HFFc6 (cell line): Measurements from ENCODE around the gene ANKIB1. TPM values are rescaled to one million over a fixed set of nuclear protein-coding genes. Genes with fewer than 3 reads are reported as not detected.

Experiments used
- DNase-seq: peaks from one replicate; pipeline ENCODE4 v3.0.0-alpha.2; 2018
- H3K27ac Mint-ChIP-seq: 2 replicates; pipeline ENCODE4 v1.8.0; 2020; ENCODE audit warnings: mild to moderate bottlenecking, mixed read lengths
- H3K27me3 Mint-ChIP-seq: 2 replicates; pipeline ENCODE4 v1.8.0; 2021; ENCODE audit warnings: mild to moderate bottlenecking, moderate library complexity, mixed read lengths; ENCODE audit not compliant: insufficient read depth
- H3K36me3 Mint-ChIP-seq: 2 replicates; pipeline ENCODE4 v1.8.0; 2021; ENCODE audit warnings: low read depth, mixed read lengths
- H3K4me1 Mint-ChIP-seq: 2 replicates; pipeline ENCODE4 v1.8.0; 2020; ENCODE audit warnings: low read depth, mixed read lengths
- H3K4me3 Mint-ChIP-seq: 2 replicates; pipeline ENCODE4 v1.8.0; 2020; ENCODE audit warnings: mild to moderate bottlenecking, moderate library complexity, mixed read lengths
- H3K9me3 Mint-ChIP-seq: 2 replicates; pipeline ENCODE4 v1.8.0; 2020; ENCODE audit warnings: mild to moderate bottlenecking, mixed read lengths
- CTCF ChIP-seq: fragments of 200-600 bp; sonication (generic); IDR thresholded peaks from 2 replicates; pipeline ENCODE4 v1.5.0; 2021; ENCODE audit warnings: antibody characterized with exemption, mild to moderate bottlenecking
- total RNA-seq, 6 experiments: library from RNA; stranded (reverse); fragmentation: NEBNext Ultra II Directional; extraction: Animal tissue kit (Norgen Biotek cat#: 25700); gene quantifications; 2 replicates in 1 of 6; 3 replicates in 5 of 6; pipeline ENCODE4 v1.2.3, GENCODE V29; 2021

The ANKIB1 gene
- total RNA-seq, 6 experiments from 2014 or later, result 52.7 to 68.4 (median 63.8) TPM

- Mint-ChIP-seq H3K9me3 (no peaks in the 10 kb centered on the region), H3K27ac (no peak overlapping the region), H3K4me1 (peaks cover 22% of the 10 kb centered on the region), H3K36me3 (peaks cover 11% of the 10 kb centered on the region; the same call in 1 of the 2 replicates), H3K27me3 (no peaks in the 10 kb centered on the region), H3K4me3 (no peak overlapping the region)
- no peak for DNase-seq
- TF ChIP-seq CTCF, result no peak
Measured at GRCh38 chr7:92304406-92304893, 58.7 kb downstream of the ANKIB1 start.

GRCh38 chr7:92306153-92306552, 60.4 kb downstream of the ANKIB1 start:
- H3K27me3 Mint-ChIP-seq, result no peaks in the 10 kb centered on the region
- TF ChIP-seq CTCF, result no peak
- no peak overlapping the region for H3K27ac Mint-ChIP-seq
- H3K4me1 Mint-ChIP-seq, result peaks cover 22% of the 10 kb centered on the region
- no peak overlapping the region for H3K4me3 Mint-ChIP-seq
- peaks cover 4% of the 10 kb centered on the region; the same call in 1 of the 2 replicates for H3K36me3 Mint-ChIP-seq
- peak; percentile 6 for DNase-seq
- no peaks in the 10 kb centered on the region for H3K9me3 Mint-ChIP-seq

DNA sequence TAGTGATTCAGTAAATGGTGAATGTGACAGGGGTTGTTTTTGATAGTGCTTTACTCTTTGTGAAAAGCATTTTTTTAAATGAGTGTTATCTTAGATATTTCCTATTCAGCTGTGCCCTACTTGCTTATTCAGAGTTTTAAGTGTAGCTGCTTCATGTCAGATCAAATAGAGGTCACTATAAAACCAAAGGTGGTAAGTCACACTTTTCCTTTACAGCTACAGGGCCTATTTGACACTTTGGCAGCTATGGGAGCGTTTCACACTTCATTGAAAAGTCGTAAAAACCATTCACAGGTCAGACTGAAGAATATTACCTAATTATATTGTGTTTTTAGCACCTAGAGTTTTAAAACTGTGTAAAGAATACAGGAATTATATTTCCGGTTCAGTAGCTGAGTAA, 67.3 kb downstream of the ANKIB1 start:
- Mint-ChIP-seq H3K4me3 (no peak overlapping the region), H3K9me3 (no peaks in the 10 kb centered on the region), H3K27me3 (0 out of 2 replicates have a peak, but pooled peaks cover 2% of the 10 kb centered on the region), H3K36me3 (no peaks in the 10 kb centered on the region; the same call in 1 of the 2 replicates), H3K4me1 (peaks cover 6% of the 10 kb centered on the region; the same call in 1 of the 2 replicates), H3K27ac (no peak overlapping the region)
- no peak for DNase-seq
- no peak for TF ChIP-seq CTCF

DNA sequence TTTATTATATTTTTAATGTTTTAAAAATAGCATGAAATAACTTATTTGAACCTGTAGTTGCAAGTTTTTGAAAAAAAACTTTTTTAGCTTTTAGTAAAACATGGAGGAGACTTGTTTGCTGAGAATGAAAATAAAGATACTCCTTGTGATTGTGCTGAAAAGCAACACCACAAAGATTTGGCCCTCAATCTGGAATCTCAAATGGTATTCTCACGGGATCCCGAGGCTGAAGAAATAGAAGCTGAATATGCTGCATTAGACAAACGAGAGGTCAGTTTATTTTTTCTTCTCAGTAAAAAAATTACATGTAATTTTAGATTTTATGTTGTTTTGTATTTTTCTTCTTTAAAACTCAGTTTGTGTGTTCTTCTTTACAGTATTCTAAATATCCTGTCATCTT, 73.5 kb downstream of the ANKIB1 start:
- Mint-ChIP-seq H3K36me3 (peaks cover 9% of the 10 kb centered on the region), H3K4me1 (no peaks in the 10 kb centered on the region), H3K4me3 (no peak overlapping the region), H3K27me3 (no peaks in the 10 kb centered on the region; the same call in 1 of the 2 replicates), H3K9me3 (no peaks in the 10 kb centered on the region), H3K27ac (no peak overlapping the region)
- no peak for TF ChIP-seq CTCF
- DNase-seq, result no peak

- peaks cover 13% of the 10 kb centered on the region for H3K36me3 Mint-ChIP-seq
- H3K27me3 Mint-ChIP-seq, result no peaks in the 10 kb centered on the region
- TF ChIP-seq CTCF, result no peak
- no peak overlapping the region for H3K27ac Mint-ChIP-seq
- H3K4me3 Mint-ChIP-seq, result no peak overlapping the region
- H3K4me1 Mint-ChIP-seq, result no peaks in the 10 kb centered on the region
- H3K9me3 Mint-ChIP-seq, result no peaks in the 10 kb centered on the region
- DNase-seq, result no peak
Measured at GRCh38 chr7:92325173-92325572, 79.4 kb downstream of the ANKIB1 start.
